Measurements from ENCODE around the gene LAIR2. TPM values are rescaled to one million over a fixed set of nuclear protein-coding genes. Genes with fewer than 3 reads are reported as not detected.

LAIR2 gene
- total RNA-seq, 4 donors from 2014 or later, result not detected

DNA sequence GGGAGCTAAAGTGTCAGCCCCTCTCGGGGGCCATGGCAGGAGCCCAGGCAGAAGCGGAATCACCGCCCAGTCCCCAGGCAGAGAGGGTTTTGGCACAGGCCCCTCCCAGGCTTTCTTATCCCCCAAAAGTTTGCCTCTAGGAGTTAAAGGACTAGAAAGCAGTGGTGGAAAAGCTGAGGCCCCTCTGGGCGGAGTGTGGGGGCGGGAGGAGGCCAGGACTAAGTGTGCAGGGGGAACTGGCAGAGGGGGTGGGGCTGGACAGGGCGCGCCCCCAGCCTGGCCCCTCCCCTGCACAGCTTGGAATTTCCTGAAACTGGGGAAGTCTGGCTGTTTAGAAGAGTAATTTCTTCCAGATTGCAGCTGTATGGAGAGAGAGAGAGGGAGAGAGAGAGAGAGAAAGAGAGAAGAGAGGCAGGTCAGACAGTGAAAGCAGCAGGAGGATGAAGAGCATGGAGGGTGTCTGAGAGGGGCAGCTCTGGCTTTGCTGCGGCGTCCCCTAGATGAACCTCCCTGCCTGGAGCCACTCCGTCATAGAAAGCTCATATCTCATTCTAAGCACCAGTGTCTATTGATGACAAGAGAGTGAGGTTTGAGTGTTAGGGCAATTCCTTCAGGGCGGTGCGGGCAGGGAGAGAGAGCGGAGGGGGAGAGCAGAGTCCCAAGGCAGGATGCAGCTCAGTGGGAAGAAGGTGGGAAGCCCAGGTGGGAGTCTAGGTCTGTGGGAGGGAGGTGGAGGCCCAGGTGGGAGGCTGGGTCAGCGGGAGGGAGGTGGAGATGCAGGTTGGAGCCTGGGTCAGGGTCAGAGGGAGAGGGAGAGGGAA, 29.4 kb upstream of the LAIR2 start, which contains the start of gene CDC42EP5:
Gene CDC42EP5, minus strand, starts transcription at position 226 of the 821 bp plus-strand sequence. CDS start 7,749 bp downstream, outside the sequence.
- Histone ChIP-seq H3K9me3 (no peaks in the 10 kb centered on the region), H3K27me3 (peaks cover 0 to 66% (median 5%) of the 10 kb centered on the region in 4 donors), H3K27ac (replicated peaks in 1 of 4) (peak within 1 kb of the TSS; percentile 71 to 80 (median 76)), H3K4me3 (peak within 1 kb of the TSS; percentile 41 to 60 (median 52)), H3K36me3 (no peaks in the 10 kb centered on the region), H3K4me1 (peaks cover 16 to 38% (median 36%) of the 10 kb centered on the region in 4 donors)
- intact Hi-C loops (cut with DNase I), result no loop called here
- WGBS, result 6% methylated on average over 11 of the region's 14 CpGs
- peak; percentile 93 for DNase-seq (ENCODE audit: extremely low spot score)
- TF ChIP-seq, protein P1, sequence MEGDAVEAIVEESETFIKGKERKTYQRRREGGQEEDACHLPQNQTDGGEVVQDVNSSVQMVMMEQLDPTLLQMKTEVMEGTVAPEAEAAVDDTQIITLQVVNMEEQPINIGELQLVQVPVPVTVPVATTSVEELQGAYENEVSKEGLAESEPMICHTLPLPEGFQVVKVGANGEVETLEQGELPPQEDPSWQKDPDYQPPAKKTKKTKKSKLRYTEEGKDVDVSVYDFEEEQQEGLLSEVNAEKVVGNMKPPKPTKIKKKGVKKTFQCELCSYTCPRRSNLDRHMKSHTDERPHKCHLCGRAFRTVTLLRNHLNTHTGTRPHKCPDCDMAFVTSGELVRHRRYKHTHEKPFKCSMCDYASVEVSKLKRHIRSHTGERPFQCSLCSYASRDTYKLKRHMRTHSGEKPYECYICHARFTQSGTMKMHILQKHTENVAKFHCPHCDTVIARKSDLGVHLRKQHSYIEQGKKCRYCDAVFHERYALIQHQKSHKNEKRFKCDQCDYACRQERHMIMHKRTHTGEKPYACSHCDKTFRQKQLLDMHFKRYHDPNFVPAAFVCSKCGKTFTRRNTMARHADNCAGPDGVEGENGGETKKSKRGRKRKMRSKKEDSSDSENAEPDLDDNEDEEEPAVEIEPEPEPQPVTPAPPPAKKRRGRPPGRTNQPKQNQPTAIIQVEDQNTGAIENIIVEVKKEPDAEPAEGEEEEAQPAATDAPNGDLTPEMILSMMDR (IDR thresholded peaks at IDR 0.05), result peak in 1 of 3 experiments; percentile 6
- peak; percentile 63 to 85 for TF ChIP-seq POLR2AphosphoS5 (IDR thresholded peaks at IDR 0.05)
- TF ChIP-seq EP300 (IDR thresholded peaks at IDR 0.05), result no peak
- no peak for TF ChIP-seq POLR2A (IDR thresholded peaks at IDR 0.05; ENCODE audit: low read depth)

DNA sequence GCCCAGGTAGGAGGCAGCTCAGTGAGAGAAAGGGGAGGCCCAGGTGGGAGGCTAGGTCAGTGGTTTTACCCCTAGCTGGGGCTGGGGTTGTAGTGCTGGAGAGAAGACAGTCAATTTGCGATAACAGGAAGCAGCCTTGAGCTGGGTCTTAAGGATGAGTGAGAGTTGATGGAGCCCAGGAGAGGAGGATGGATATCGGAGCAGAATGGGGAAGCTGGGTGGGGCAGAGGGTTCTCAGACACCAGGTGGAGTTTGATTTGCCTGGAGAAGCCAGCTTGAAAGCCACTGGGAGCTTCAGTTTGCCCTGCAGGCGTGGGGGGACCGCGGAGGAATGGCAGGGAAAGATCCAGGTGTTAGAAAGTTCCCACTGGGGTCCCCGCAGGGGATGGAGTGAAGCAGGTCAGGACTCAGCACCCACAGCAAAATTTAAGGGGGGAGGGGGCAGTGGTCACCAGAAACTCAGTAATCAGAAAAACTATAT, 28.7 kb upstream of the LAIR2 start:
- no peaks in the 10 kb centered on the region for H3K36me3 ChIP-seq
- intact Hi-C loops (cut with DNase I), result no loop called here
- H3K4me1 ChIP-seq, result peaks cover 16 to 42% (median 36%) of the 10 kb centered on the region in 4 donors
- TF ChIP-seq POLR2AphosphoS5 (IDR thresholded peaks at IDR 0.05), result no peak
- no peak for TF ChIP-seq EP300 (IDR thresholded peaks at IDR 0.05)
- no peak for TF ChIP-seq POLR2A (IDR thresholded peaks at IDR 0.05; ENCODE audit: low read depth)
- TF ChIP-seq, protein P1 (IDR thresholded peaks at IDR 0.05), result no peak
- H3K9me3 ChIP-seq, result no peaks in the 10 kb centered on the region
- peak overlapping the region; percentile 71 to 80 (median 76) for H3K27ac ChIP-seq (replicated peaks in 1 of 4)
- DNase-seq (ENCODE audit: extremely low spot score), result no peak
- H3K4me3 ChIP-seq, result peak overlapping the region in 1 of 4 donors; percentile 60
- H3K27me3 ChIP-seq, result peaks cover 4 to 70% (median 5%) of the 10 kb centered on the region in 4 donors
- WGBS, result 63% methylated on average over 6 of the region's 6 CpGs

DNA sequence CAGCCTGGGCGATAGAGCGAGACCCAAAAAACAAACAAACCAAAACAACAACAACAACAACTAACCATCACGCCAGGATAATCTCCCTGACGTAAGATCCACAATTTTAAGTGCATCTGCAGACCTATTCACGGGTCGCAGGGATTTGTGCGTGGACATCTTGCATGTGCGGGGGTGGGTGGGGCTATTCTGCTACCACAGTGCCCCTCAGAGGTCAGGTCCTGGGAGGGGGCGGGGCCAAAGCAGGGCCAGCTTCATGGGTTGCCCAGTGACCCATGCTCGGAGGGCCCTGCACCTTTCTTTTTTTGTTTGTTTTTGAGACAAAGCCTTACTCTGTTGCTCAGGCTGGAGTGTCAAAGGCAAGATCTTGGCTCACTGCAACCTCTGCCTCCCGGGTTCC, 26.9 kb upstream of the LAIR2 start:
- H3K4me3 ChIP-seq, result no peak overlapping the region
- H3K4me1 ChIP-seq, result peaks cover 10 to 25% (median 20%) of the 10 kb centered on the region in 4 donors
- 90% methylated on average over 11 of the region's 11 CpGs for whole genome bisulfite sequencing
- H3K36me3 ChIP-seq, result no peaks in the 10 kb centered on the region
- intact Hi-C loops (cut with DNase I), result loop anchor here (5.0 kb wide), 1 partner anchor 38 kb away; no protein-coding TSS in a partner anchor
- no peak for DNase-seq (ENCODE audit: extremely low spot score)
- H3K9me3 ChIP-seq, result no peaks in the 10 kb centered on the region
- peaks cover 4 to 71% (median 8%) of the 10 kb centered on the region in 4 donors for H3K27me3 ChIP-seq
- no peak overlapping the region for H3K27ac ChIP-seq (replicated peaks in 1 of 4)
- TF ChIP-seq, protein P1 (IDR thresholded peaks at IDR 0.05), result no peak
- TF ChIP-seq POLR2AphosphoS5 (IDR thresholded peaks at IDR 0.05) (no peak), EP300 (IDR thresholded peaks at IDR 0.05) (no peak), POLR2A (IDR thresholded peaks at IDR 0.05; ENCODE audit: low read depth) (no peak)

DNA sequence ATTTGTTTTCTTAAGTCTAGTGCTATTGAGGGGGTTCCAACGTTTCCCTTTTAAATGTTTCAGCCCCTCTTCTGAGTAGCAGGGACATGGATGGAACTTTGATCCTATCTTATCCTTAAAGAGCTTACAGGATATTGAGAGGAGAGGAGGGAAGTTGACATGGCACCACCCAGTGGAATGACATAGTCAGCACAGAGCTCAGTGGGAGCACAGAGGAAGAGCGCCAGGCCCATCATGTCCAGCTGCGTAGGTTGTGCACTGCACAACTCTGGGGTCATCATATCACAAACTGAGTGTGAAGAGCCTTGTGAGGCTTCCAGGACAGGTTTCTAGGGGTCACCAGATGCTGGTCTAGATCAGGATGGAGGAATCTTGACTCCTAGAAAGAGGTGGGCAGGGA, 25.0 kb upstream of the LAIR2 start:
- Histone ChIP-seq H3K4me3 (no peak overlapping the region), H3K27ac (replicated peaks in 1 of 4) (no peak overlapping the region), H3K27me3 (peaks cover 0 to 75% (median 6%) of the 10 kb centered on the region in 4 donors), H3K9me3 (no peaks in the 10 kb centered on the region), H3K36me3 (no peaks in the 10 kb centered on the region), H3K4me1 (peaks cover 9 to 21% (median 13%) of the 10 kb centered on the region in 4 donors)
- DNase-seq (ENCODE audit: extremely low spot score), result no peak
- WGBS, result 64% methylated on average over 3 of the region's 3 CpGs
- TF ChIP-seq POLR2AphosphoS5 (IDR thresholded peaks at IDR 0.05) (no peak), POLR2A (IDR thresholded peaks at IDR 0.05; ENCODE audit: low read depth) (no peak), EP300 (IDR thresholded peaks at IDR 0.05) (no peak)
- TF ChIP-seq, protein P1 (IDR thresholded peaks at IDR 0.05), result no peak
- intact Hi-C loops (cut with DNase I), result loop anchor here (2.0 to 5.0 kb wide), 2 partner anchors 40 to 197 kb away; no protein-coding TSS in a partner anchor
